ENCODE results near the gene G6PC2.
"Not testable (repeated sequence)": the region's sequence is repeated elsewhere in the genome, so short reads cannot be mapped to it uniquely, and the experiment has no call there.

The G6PC2 gene, protein sequence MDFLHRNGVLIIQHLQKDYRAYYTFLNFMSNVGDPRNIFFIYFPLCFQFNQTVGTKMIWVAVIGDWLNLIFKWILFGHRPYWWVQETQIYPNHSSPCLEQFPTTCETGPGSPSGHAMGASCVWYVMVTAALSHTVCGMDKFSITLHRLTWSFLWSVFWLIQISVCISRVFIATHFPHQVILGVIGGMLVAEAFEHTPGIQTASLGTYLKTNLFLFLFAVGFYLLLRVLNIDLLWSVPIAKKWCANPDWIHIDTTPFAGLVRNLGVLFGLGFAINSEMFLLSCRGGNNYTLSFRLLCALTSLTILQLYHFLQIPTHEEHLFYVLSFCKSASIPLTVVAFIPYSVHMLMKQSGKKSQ

DNA sequence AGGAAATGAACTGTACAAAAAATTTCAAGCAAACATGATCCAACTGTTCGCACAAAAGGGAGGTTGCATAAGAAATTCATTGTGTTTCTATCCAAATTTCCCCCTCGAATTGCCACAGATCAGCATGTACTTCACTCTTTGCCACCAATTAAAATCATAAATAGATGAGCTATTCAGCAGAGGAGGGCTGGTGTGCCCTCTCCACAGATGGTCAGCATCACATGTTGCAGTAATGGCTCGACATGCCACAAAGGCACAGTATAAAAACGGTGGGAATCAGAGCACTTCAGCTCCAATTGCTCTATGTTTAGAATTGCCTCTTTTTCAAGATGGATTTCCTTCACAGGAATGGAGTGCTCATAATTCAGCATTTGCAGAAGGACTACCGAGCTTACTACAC, at the start of gene G6PC2:
TSS of gene G6PC2 (plus strand) at position 289 of the 400 bp plus-strand sequence. CDS start at position 330, 41 bp downstream.
- no peak for ATAC-seq

DNA sequence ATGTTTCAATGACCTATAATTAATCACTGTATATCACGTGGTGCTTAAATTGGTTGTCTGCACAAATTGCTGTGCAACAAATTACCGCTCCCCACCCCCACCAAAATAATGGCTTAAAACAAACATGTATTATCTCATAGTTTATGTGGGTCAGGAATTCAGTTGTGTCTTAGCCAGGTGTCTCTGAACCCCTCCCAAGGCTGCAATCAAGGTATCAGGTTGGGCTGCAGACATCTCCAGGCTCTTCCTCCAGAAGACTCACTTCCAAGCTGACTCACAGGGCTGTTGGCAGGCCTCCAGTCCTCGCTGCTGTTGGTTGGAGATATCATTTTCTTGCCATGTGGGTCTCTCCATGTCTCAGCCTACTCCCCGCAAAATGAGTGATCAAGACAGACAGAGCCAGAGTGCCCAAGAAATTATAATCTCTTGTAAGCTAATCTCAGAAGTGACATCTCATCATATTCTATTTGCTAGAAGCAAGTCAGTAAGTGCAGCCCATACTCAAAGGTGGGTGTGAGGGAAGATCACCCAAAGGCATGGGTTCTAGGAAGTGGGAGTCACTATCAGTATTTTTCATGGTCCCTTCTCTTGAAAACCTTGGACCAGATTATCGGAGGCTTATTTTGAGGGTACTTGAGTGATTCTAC, 49.3 kb upstream of the G6PC2 start:
- ATAC-seq: no peak

DNA sequence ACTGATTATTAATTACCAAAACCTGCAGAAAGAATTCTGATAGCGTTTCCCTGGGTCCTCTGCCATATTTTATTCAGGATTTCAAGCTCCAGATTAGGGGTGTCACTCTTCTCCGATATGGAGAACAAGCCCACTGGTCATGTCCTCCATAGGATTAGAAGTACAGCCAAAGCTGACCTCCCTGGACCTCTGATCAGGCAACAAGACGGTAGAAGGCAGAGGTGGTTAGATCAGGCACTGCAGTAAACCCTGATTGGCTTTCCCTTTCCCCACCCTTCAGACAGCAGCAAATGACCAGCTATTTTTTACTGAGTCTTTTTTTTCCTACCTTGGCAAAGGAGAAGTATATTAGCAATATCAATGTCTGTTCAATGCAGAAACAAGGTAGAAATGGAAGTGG, 48.6 kb upstream of the G6PC2 start:
- ATAC-seq: no peak

DNA sequence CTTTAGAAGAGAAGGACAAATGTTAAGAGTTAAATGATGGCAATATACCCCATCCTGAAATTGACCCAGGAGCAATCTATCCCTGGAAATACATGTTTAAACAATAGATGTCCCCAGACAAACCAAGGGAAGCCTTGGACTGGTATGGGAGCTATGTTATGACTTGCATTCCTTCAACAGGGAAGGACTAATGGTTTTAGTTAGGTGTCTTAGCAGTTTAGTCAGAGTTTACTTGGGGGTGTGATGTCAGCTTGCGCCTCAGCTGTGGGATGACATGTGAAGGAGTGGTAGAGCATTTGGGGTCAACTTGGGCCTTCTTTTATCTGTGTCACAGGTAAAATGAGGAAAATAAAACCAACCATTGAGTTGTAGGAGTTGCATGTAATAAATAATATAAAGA, 47.6 kb upstream of the G6PC2 start:
- ATAC-seq: no peak

DNA sequence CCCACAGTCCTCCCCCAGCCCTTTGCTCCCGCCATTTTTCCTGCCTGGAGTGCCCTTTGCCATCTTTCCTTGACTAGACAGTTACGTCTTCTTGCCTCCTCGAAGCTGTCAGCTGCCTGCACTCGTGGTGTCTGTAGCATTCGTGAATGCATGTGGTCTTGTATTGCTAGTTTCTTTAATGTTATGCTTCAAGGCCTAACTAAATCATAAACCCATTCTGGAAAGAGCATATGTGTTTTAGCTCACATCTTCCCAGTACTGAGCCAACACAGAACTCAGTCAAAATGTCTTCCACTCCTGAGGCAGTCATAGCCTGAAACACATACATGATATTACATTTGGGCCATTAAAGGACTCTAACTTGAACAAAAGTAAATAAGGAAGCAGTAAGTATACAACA, 46.4 kb upstream of the G6PC2 start:
- ATAC-seq: no peak

DNA sequence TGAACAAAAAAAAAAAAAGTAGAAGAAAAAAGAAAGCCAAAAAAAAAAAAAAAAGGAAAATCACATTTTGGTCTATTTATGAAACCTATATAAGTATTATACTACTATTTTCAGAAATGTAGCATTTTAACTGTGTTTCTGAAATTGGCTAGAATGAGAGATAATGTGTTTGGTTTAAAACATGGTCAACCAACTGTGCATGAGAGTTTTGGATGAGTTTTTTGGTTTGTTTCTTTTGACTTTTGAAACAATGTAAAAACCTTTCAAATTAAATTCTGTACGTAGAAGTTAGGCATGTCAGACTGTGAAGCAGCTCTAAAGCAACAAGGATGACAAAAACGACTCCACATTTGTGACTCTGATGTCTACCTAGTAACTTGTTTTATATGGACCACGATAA, 45.5 kb upstream of the G6PC2 start:
- no peak for ATAC-seq

DNA sequence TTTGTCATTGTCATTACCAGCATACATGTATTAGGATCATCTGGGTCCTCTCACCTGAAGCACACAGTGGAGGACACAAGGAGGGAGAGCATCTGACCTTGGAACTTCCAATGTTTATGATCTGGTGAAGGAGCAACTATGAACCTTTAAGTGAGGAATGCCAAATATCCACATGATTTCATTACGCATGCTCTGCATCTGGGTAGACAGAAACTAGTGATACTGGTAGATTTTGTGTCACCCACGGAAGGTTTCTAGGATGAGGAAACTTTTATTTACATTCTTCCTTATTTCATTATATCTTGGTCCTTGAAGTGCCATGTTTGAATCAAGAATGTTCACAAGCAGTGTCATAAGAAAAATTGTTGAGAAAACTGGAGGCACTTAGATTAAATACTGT, 42.9 kb upstream of the G6PC2 start:
- ATAC-seq: no peak

DNA sequence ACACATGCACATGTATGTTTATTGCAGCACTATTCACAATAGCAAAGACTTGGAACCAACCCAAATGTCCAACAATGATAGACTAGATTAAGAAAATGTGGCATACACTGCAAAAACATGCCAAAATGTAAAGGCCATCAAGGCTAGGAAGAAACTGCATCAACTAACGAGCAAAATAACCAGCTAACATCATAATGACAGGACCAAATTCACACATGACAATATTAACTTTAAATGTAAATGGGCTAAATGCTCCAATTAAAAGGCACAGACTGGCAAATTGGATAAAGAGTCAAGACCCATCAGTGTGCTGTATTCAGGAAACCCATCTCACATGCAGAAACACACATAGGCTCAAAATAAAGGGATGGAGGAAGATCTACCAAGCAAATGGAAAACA, 33.9 kb upstream of the G6PC2 start:
- ATAC-seq: not testable (repeated sequence)

DNA sequence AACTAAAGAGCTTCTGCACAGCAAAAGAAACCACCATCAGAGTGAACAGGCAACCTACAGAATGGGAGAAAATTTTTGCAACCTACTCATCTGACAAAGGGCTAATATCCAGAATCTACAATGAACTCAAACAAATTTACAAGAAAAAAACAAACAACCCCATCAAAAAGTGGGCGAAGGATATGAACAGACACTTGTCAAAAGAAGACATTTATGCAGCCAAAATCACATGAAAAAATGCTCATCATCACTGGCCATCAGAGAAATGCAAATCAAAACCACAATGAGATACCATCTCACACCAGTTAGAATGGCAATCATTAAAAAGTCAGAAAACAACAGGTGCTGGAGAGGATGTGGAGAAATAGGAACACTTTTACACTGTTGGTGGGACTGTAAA, 30.7 kb upstream of the G6PC2 start:
- not testable (repeated sequence) for ATAC-seq

DNA sequence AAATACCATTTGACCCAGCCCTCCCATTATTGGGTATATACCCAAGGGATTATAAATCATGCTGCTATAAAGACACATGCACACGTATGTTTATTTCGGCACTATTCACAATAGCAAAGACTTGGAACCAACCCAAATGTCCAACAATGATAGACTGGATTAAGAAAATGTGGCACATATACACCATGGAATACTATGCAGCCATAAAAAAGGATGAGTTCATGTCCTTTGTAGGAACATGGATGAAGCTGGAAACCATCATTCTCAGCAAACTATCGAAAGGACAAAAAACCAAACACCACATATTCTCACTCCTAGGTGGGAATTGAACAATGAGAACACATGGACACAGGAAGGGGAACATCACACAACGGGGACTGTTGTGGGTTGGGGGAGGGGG, 30.3 kb upstream of the G6PC2 start:
- not testable (repeated sequence) for ATAC-seq

DNA sequence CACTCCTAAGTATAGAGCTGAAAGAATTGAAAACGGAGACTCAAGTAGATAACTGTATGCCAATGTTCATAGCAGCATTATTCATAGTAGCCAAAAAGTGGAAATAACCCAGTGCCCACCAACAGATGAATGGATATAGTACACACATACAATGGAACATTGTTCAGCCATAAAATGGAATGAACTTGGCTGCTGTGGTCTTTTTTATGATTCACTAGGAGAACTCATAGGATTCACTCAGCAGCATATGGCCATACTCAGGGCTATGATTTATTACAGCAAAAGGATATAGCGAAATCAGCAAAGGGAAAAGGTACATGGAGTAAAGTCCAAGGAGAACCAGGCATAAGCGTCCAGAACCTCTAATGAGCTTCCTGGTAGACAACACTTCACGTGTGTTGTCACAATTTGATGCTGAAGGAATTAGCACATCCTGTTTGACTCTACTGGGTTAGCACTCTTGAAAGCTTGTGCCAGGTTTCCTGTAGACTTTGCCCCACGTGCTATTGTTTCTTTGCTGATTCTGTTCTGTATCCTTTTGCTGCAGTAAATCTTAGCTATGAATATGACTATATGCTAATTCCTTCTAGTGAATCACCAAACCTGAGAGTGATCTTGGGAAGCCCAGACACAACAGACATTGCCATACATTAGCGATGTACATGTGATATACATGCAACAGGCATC, 26.6 kb upstream of the G6PC2 start:
- peak in 1 of 2 donors; percentile 44 for ATAC-seq

DNA sequence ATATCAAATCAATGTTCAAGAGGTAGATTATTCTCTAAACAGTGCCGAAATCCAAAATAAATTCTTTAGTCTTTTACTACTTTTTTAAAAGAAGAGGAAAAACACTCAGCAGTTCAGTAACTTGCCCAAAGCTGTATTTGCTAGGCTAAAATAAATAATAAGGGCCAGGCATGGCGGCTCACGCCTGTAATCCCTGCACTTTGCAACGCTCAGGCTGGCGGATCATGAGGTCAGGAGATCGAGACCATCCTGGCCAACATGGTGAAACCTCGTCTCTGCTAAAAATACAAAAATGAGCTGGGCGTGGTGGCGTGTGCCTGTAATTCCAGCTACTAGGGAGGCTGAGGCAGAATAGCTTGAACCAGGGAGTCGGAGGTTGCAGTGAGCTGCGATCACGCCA, 18.9 kb upstream of the G6PC2 start:
- not testable (repeated sequence) for ATAC-seq

DNA sequence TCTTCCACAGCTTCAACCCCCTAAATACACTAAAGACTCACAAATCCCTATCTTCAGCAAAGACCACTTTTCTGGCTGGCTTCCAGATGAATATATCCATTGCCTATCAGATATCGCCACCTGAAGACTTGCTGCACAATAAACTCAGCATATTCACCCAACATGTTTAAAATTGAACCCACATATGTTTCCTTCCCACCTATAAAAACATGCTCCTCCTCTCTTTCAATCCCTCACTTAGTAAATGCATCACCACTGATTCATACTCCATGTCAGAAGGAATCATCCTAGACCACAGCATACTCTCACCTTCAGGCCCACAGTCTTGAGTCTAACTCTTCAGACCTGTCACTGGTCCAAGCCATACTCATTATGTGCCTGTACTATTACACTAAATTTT, 16.1 kb upstream of the G6PC2 start:
- peak; percentile 25 to 61 for ATAC-seq

DNA sequence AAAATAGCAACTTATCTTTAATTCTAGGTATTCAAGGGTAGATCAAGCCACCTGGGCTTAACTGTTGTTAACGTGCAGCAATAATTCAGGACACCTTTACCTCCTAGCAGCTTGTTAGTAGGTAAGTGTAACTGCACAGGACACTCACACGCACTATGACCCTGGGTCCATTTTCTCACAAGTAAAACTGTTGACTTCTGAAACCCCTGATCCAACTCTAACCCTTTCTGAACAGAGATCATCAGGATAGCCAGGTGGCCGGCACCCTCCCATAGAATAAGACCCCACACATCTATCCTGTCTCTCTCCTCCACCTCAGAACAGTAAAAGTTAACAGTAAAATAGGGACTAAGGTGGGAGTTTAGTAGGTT, 11.5 kb upstream of the G6PC2 start:
- no peak for ATAC-seq

DNA sequence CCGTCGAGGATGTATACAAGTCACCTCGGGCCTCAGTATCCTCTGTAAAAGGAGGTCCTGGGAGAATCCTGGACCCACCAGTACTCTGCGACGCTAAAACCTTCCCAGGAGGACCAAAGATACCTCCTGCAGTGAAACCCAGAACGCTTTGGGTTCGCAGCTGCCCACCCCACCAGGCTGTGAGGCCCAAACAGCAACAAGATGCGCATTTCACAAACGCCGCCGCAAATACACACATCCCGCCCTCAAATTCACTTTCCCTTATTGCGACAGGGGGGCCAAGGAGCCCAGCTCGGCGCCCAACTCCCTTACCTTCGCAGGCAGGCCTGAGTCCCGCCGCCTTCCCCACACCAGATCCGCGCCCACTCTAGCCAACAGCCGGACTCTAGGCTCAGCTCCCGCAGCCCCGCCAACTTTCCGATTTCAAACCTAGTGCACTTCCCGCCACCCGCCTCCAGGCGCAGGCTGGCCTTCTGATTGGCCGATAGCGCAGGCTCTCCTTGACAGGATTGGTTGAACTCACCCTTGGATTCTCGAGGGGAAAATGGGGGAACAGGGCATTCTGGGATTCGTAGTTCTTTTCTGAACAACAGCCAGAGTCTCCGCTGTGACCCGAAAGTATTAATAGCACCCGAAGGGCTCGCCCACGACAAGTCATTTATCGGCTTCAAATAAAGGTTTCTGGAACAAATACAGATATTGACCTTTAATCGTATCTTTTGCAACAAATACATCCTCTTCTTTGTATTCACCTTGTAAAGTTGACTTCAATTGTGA, 10.9 kb upstream of the G6PC2 start, which contains the start of gene SPC25:
TSS of gene SPC25 (minus strand) at position 425 of the 777 bp plus-strand sequence. CDS start 911 bp downstream, outside the sequence.
- ATAC-seq: peak; percentile 97 to 99

DNA sequence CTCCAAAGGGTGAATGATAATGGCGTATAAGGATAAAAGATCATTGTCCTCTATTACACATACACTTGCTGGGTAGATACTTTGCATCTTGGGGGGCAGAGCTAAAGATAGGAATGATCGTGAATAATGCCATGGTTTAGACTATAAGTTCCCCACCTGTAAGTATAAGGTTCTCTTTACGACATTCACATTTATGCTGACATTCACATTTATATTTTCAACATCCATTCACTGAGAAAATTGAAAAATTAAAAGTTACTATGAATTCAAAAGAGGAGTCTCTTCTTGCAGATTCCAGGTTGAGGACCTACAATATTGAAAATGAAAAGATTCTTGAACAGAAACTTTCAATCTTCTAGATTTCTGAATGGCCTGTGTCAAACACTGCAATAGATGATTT, 8.8 kb upstream of the G6PC2 start:
- ATAC-seq: no peak

DNA sequence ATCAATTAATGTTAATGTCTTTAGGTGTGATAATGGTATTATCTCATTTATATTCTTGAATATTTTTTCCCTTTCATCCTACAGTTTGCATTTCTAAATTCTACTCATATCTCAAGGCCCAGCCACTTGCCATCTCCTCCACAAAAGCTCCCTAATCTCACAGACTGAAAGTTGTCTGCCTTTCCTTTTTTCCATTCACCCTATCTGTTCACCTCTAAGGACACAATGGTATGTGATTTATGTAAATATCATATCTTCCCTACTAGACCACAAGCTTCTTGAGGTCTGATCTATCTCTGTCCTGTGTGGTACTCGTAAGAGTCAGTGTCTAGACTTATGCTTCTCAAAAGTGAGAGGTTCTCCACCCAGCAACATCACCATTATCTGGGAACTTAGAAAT, 7.0 kb upstream of the G6PC2 start:
- no peak for ATAC-seq

DNA sequence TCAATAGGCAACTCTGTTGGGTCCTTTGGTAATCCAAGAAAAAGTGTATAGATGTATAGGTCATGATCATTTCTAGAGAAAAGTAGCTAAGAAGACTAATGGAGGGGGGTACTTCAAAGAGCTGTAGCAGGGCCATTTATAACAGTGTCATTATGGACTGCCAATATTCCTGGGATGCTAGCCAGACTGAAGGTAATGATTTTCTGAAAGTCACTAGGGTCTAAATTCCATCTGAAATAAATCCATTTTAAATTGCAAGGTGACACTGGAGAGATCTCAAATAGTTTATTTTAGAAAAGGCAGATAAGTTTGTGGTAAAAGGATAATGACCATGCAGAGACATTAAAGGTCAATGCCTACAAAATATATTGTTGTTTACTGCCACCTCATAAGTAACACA, 6.4 kb upstream of the G6PC2 start:
- ATAC-seq: no peak

DNA sequence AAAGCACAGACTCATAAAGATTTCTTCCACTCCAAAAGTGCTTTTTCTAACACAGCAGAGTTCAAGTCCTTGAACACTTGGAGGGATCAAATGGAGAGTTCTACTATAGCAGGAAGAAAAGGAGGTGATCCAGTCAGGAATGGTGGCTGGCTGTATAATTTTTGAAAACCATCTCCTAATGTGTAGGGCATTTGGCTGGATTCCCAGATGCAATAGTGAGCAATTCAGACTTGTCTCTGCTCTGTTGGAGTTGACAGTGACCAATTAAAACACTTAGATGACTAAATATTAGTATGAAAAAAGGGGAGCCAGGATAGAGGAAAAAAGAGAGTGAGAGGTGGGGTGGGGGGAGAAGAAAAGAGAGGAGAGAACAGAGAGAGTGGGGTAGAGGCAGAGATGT, 5.3 kb upstream of the G6PC2 start:
- ATAC-seq: no peak

DNA sequence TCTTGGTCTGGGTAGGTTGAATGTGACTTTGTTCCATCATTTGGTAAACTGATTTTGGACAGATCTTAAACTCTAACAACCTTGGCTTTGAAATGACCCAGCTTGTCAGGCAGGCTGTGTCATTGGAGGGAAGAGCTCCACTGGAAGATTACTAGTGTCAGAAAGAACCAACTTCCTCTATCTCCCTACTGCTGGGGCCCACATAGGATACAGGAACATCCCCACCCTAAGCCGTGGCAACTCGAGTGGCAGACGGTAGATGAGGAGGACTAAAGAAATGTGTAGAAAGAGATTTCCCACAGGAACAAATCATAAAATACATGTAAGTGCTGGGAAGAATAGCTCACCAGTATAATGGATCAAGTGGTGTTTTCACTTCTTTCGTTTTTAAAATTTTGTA, 4.3 kb upstream of the G6PC2 start:
- no peak for ATAC-seq

DNA sequence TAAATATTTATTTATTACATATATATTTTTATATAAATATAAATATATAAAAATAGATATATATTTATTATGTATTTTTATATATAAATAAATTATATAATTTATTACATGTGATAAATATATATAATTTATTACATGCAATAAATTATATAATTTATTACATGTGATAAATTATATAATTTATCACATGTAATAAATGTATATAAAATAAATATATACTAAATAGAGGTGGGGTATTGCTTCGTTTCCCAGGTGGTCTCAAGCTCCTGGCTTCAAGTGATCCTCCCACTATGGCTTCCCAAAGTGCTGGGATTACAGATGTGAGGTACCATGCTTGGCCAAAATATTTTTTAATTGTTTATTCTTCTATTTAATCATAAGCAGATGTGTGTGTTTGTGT, 3.6 kb upstream of the G6PC2 start:
- no peak for ATAC-seq

DNA sequence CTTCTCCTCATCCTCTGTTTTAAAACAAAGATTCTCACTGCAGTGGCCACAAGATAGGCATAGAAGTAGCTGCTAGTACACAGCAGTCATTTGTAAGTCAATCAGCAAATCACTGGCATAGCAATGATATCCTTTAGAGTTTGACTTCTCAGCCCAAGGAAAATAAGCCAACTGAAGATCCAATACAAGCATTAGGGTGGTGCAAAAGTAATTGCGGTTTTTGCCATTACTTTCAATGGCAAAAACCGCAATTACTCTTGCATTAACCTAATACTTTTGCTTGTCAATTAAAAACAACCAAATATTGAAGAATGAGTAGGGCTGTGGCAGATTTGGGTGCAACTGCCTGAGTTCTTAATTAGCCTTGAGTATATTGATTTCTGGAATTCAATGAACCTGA, 2.8 kb downstream of the G6PC2 start:
- ATAC-seq: no peak

DNA sequence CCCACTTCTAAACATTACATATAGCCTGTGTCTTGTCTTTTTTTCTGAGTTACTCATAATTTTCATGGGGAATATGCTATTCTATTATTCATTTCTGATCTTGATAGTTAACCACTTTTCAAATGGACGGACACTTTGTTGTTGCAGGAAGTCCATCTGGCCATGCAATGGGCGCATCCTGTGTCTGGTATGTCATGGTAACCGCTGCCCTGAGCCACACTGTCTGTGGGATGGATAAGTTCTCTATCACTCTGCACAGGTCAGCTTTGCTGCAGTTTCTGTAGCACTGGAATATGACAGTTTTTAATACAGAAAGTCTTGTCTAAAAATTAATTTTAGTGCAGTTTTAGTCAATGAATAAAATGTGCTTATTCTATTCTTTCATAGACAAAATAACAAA, 3.3 kb downstream of the G6PC2 start:
- no peak for ATAC-seq
